GM12878 (cell line): ENCODE data around the gene MSL3B.
A peak's percentile ranks its signal among the peaks of the same experiment; 100 is the strongest.

Source experiments
- ATAC-seq: fragments of 200-7000 bp; cut with Tn5 transposase; 3 replicates; pipeline ENCODE4 v1.9.1; 2020; ENCODE audit warnings: mild to moderate bottlenecking, moderate library complexity
- BruUV-seq: library from RNA; stranded (reverse); fragments of 400-500 nt; replicated peaks from 2 replicates; lab custom pipeline; 2021; lab: Mats Ljungman, UMichigan
- CTCF ChIA-PET: fragments of 300-600 bp; sonication (Branson Sonifier 250); formaldehyde crosslinking; extraction: SDS; loops from one replicate; lab custom pipeline; 2021; ENCODE audit warnings: inconsistent platforms; lab: Yijun Ruan, JAX
- POLR2A ChIA-PET: fragments of 350-600 bp; formaldehyde crosslinking; extraction: SDS; loops from one replicate; lab custom pipeline; 2021; ENCODE audit warnings: inconsistent platforms; lab: Charles Lee
- RAD21 ChIA-PET: fragments of 300-600 bp; sonication (Branson Sonifier 250); formaldehyde crosslinking; loops from one replicate; lab custom pipeline; 2023; ENCODE audit warnings: antibody characterized with exemption; ENCODE audit not compliant: unreplicated experiment; lab: Charles Lee
- SMC1A ChIA-PET: fragments of 300-600 bp; sonication (Branson Sonifier 250); formaldehyde crosslinking; loops from one replicate; lab custom pipeline; 2023; ENCODE audit not compliant: unreplicated experiment, uncharacterized antibody; lab: Charles Lee
- DNase-seq: peaks from one replicate; pipeline ENCODE4 v3.0.0-alpha.2; 2011; ENCODE audit warnings: low read depth, low spot score
- FAIRE-seq: peaks from 3 replicates; lab custom pipeline; 2011; peaks lifted over from hg19 to GRCh38; lab: Jason Lieb, UNC
- H2AFZ ChIP-seq: 2 replicates; pipeline ENCODE4 v1.6.0; 2011; ENCODE audit warnings: low read depth, low read length, control low read depth; ENCODE audit not compliant: control insufficient read depth
- H3K27ac ChIP-seq: 2 replicates; pipeline ENCODE4 v1.5.1; 2011; ENCODE audit warnings: control low read depth; ENCODE audit not compliant: control insufficient read depth, insufficient read depth
- H3K27me3 ChIP-seq, 2 experiments: replicated peaks in 1 of 2; 2 replicates each; pipeline versions ENCODE4 v1.6.0 to v1.6.1; 2011; ENCODE audit warnings: low read length in 1 of 2; ENCODE audit not compliant: control insufficient read depth in 2 of 2, insufficient read depth in 2 of 2
- H3K36me3 ChIP-seq, 2 experiments: 2 replicates each; pipeline ENCODE4 v1.5.1; 2011; ENCODE audit warnings: low read length in 1 of 2; ENCODE audit not compliant: control insufficient read depth in 2 of 2, insufficient read depth in 2 of 2
- H3K4me1 ChIP-seq: 2 replicates; pipeline ENCODE4 v1.6.1; 2011; ENCODE audit warnings: mild to moderate bottlenecking, low read length, moderate library complexity, mixed read lengths; ENCODE audit not compliant: control insufficient read depth, insufficient read depth
- H3K4me2 ChIP-seq: 2 replicates; pipeline ENCODE4 v1.6.0; 2011; ENCODE audit warnings: control low read depth; ENCODE audit not compliant: control insufficient read depth, insufficient read depth
- H3K4me3 ChIP-seq: fragments of 200-600 bp; sonication (generic); 2 replicates; pipeline ENCODE4 v1.5.1; 2016
- H3K79me2 ChIP-seq: 2 replicates; pipeline ENCODE4 v1.6.0; 2011; ENCODE audit warnings: low read length; ENCODE audit not compliant: control insufficient read depth, insufficient read depth
- H3K9ac ChIP-seq: 2 replicates; pipeline ENCODE4 v1.8.0; 2011; ENCODE audit warnings: low read length, control low read depth, mixed read lengths; ENCODE audit not compliant: control insufficient read depth, insufficient read depth
- H3K9me3 ChIP-seq: replicated peaks from 3 replicates; pipeline ENCODE4 v1.5.1; 2011; ENCODE audit warnings: mild to moderate bottlenecking, low read length; ENCODE audit not compliant: control insufficient read depth, insufficient read depth
- H4K20me1 ChIP-seq: 2 replicates; pipeline ENCODE4 v1.6.0; 2011; ENCODE audit not compliant: control insufficient read depth, insufficient read depth
- BCL11A ChIP-seq: IDR thresholded peaks from 2 replicates; pipeline ENCODE4 v1.6.1; 2011; ENCODE audit warnings: low read depth, low read length
- BHLHE40 ChIP-seq, 2 experiments: fragments of 450-650 bp in 1 of 2; IDR thresholded peaks; 2 replicates each; pipeline ENCODE4 v1.6.1; 2011 to 2017; ENCODE audit warnings: low read depth in 2 of 2, borderline replicate concordance in 1 of 2, improper control_type of control experiment in 1 of 2, low read length in 1 of 2, mild to moderate bottlenecking in 1 of 2
- BMI1 ChIP-seq: fragments of 450-650 bp; IDR thresholded peaks from 2 replicates; pipeline ENCODE4 v1.6.1; 2016; ENCODE audit warnings: mild to moderate bottlenecking, moderate library complexity, borderline replicate concordance
- BRCA1 ChIP-seq: IDR thresholded peaks from 2 replicates; pipeline ENCODE4 v1.6.1; 2011; ENCODE audit warnings: low read depth, low read length, improper control_type of control experiment
- CBX5 ChIP-seq: sonication (generic); IDR thresholded peaks from 2 replicates; pipeline ENCODE4 v1.6.1; 2016; ENCODE audit warnings: low read depth, moderate library complexity, mild to moderate bottlenecking, inconsistent platforms
- MYC ChIP-seq: IDR thresholded peaks from 2 replicates; pipeline ENCODE4 v1.6.1; 2011; ENCODE audit warnings: mild to moderate bottlenecking, low read length, moderate library complexity, inconsistent platforms; ENCODE audit not compliant: insufficient read depth, insufficient replicate concordance, insufficient read length, severe bottlenecking
- POLR2A ChIP-seq: IDR thresholded peaks from 2 replicates; pipeline ENCODE4 v1.6.1; 2011; ENCODE audit warnings: low read depth, mild to moderate bottlenecking, low read length
- WGBS: methylation state at CpG from one replicate; pipeline ENCODE4 v1.1.6; 2016; ENCODE audit warnings: low lambda C conversion rate; ENCODE audit not compliant: insufficient replicate concordance, insufficient coverage; ENCODE audit errors: missing lambda C conversion rate; 5-methylcytosine and 5-hydroxymethylcytosine counted together
- in situ Hi-C: fragments of 300-500 bp; cut with MboI; formaldehyde crosslinking; loops from 9 replicates; pipeline ENCODE4 v1.14.3; 2018; ENCODE audit warnings: mixed read lengths
- intact Hi-C: fragments of 100-400 bp; cut with micrococcal nuclease; formaldehyde crosslinking; loops from one replicate; pipeline ENCODE4 v1.14.2; 2022; ENCODE audit not compliant: unreplicated experiment

Gene MSL3B

DNA sequence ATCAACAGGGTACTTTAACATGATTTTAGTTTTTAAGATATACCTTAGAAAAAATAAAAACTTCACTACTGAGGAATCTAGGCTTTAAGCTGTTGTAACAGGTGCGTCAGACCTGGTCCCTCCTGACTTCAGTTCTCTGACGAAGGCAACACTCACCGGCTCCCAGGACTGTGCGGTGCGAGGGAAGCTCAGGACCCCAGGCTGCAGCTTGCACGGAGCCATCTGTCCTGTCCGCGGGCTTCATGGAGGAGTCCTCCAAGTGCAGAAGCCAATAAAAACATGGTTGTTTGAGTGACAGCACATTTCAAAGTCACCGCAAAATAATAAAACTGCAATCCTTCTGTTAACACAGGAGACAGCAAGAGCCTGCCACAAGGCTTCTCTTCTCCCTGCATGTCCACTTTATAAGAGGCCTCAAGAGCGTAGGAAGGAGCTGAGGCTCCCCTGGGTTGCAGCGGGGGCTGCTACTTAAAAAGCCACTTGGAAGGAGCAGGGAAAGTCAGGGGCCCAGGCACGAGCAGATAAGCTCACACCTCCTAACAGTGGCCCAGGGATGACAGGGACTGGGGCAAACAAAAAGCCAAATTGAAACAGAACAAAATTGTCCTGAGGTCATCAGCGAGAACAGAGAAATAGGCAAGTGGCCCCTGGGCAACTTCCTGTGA, 18.4 kb downstream of the MSL3B start:
- Histone ChIP-seq H2AFZ (no peak overlapping the region), H3K27ac (no peak overlapping the region), H3K4me1 (peaks cover 7% of the 10 kb centered on the region; the same call in 1 of the 2 replicates), H3K36me3 (peaks cover 29 to 31% of the 10 kb centered on the region in 2 experiments), H3K9ac (no peak overlapping the region), H3K9me3 (no peaks in the 10 kb centered on the region), H3K27me3 (no peaks in the 10 kb centered on the region), H3K4me2 (no peak overlapping the region), H4K20me1 (0 out of 2 replicates have a peak, but pooled peaks cover 2% of the 10 kb centered on the region), H3K4me3 (no peak overlapping the region), H3K79me2 (peaks cover 43% of the 10 kb centered on the region)
- no TSS peak for BruUV-seq
- ATAC-seq (no peak), FAIRE-seq (no peak), DNase-seq (no peak)
- in situ Hi-C loops (no loop called here), intact Hi-C loops (loop anchor here (5.0 kb wide), 1 partner anchor 787 kb away; the partner anchor contains the start of gene INPP5D)
- ChIA-PET RAD21 (no interaction called here), POLR2A (no interaction called here), CTCF (interaction anchor here (0.9 to 1.0 kb wide), 3 partner anchors 9 to 50 kb away, joined by 3 read pairs; no protein-coding TSS in a partner anchor), SMC1A (interaction anchor here (1.2 kb wide), 1 partner anchor 11 kb away, joined by 3 read pairs; no protein-coding TSS in a partner anchor)
- TF ChIP-seq MYC = no peak
- no peak for TF ChIP-seq BMI1
- TF ChIP-seq BHLHE40 (IDR thresholded peaks at IDR 0.05; ENCODE audit: borderline replicate concordance in 1 of 2, low read depth in 2 of 2, low read length in 1 of 2) = no peak
- no peak for TF ChIP-seq BRCA1
- TF ChIP-seq BCL11A = no peak
- 98% methylated on average over 13 of the region's 13 CpGs for WGBS

DNA sequence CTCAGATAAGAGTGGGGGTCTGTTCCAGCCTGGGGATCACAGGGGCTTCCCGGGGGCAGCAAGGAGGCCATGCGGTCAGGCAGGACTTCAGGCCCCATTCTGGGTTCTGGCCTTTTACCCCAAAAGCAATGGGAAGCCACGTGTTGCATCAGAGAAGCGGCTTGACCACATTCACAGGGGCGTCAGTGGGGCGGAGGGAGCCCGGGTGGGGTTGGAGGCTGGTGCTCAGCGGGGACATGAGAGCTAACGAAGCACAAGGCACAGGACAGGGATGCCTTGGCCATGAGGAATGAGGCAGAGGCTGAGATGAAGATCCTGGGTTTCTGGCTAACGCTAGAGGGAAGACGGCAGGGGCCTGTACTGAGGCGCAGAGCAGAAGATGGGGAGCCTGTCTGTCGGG, 19.9 kb downstream of the MSL3B start:
- DNase-seq = no peak
- in situ Hi-C loops (no loop called here), intact Hi-C loops (no loop called here)
- Histone ChIP-seq H3K79me2 (peaks cover 33% of the 10 kb centered on the region), H3K4me1 (peaks cover 7% of the 10 kb centered on the region; the same call in 1 of the 2 replicates), H3K9ac (no peak overlapping the region), H2AFZ (no peak overlapping the region), H3K27me3 (no peaks in the 10 kb centered on the region), H3K4me3 (no peak overlapping the region), H3K27ac (no peak overlapping the region), H3K9me3 (no peaks in the 10 kb centered on the region), H3K4me2 (no peak overlapping the region), H4K20me1 (0 out of 2 replicates have a peak, but pooled peaks cover 2% of the 10 kb centered on the region), H3K36me3 (peaks cover 39 to 41% of the 10 kb centered on the region in 2 experiments)
- 92% methylated on average over 12 of the region's 13 CpGs for WGBS
- ChIA-PET CTCF (no interaction called here), SMC1A (interaction anchor here (0.8 kb wide), 1 partner anchor 13 kb away, joined by 3 read pairs; no protein-coding TSS in a partner anchor), POLR2A (no interaction called here), RAD21 (no interaction called here)
- BruUV-seq = no TSS peak
- ATAC-seq = no peak
- FAIRE-seq = no peak
- TF ChIP-seq CBX5 = no peak
- peak; percentile 33; the same call in 1 of the 2 replicates for TF ChIP-seq POLR2A
